GM12891 (cell line): ENCODE results near the gene KRTAP4-3.

ENCODE experiments used
- PAX5 ChIP-seq: IDR thresholded peaks from 2 replicates; pipeline ENCODE4 v1.6.1; 2011; ENCODE audit warnings: low read length, moderate library complexity, mild to moderate bottlenecking; ENCODE audit not compliant: insufficient read depth, severe bottlenecking
- POLR2A ChIP-seq: IDR thresholded peaks from 2 replicates; pipeline ENCODE4 v1.6.1; 2011; ENCODE audit warnings: low read depth, low read length, control low read depth
- POLR2AphosphoS5 ChIP-seq: IDR thresholded peaks from 2 replicates; pipeline ENCODE4 v1.6.1; 2011; ENCODE audit warnings: low read depth, low read length, control low read depth
- POU2F2 ChIP-seq: IDR thresholded peaks from 2 replicates; pipeline ENCODE4 v1.6.1; 2011; ENCODE audit warnings: low read depth, mild to moderate bottlenecking, control low read depth, low read length, moderate library complexity
- SPI1 ChIP-seq: IDR thresholded peaks from 2 replicates; pipeline ENCODE4 v1.6.1; 2011; ENCODE audit warnings: low read depth, low read length, control low read depth
- TAF1 ChIP-seq: IDR thresholded peaks from 2 replicates; pipeline ENCODE4 v1.6.1; 2011; ENCODE audit warnings: low read depth, low read length, control low read depth

GRCh38 chr17:41133880-41134735 is 33.9 kb downstream of the KRTAP4-3 start:
- TF ChIP-seq TAF1, result no peak
- TF ChIP-seq POLR2AphosphoS5, result no peak
- TF ChIP-seq POLR2A, result no peak
- no peak for TF ChIP-seq POU2F2
- no peak for TF ChIP-seq SPI1
- TF ChIP-seq PAX5, result no peak
